GM18499 (cell line): ENCODE results near the gene PVALEF.

ENCODE experiments used
- ATAC-seq: cut with Tn5 transposase; IDR thresholded peaks from one replicate; pipeline ENCODE4 v1.9.1; 2021; ENCODE audit warnings: moderate number of reproducible peaks; ENCODE audit not compliant: insufficient read depth, unreplicated experiment

Gene PVALEF

GRCh38 chr17:81179861-81180260 lies 14.6 kb downstream of the PVALEF start:
- no peak for ATAC-seq

GRCh38 chr17:81180836-81181810 lies 15.8 kb downstream of the PVALEF start:
- no peak for ATAC-seq

- ATAC-seq, result no peak
Observed at GRCh38 chr17:81181811-81182185, 16.5 kb downstream of the PVALEF start.

- no peak for ATAC-seq
Observed at GRCh38 chr17:81182596-81182995, 17.3 kb downstream of the PVALEF start.

- no peak for ATAC-seq
Observed at GRCh38 chr17:81183316-81183715, 18.0 kb downstream of the PVALEF start.

GRCh38 chr17:81183807-81184206 lies 18.5 kb downstream of the PVALEF start:
- ATAC-seq, result no peak

GRCh38 chr17:81184555-81184954 lies 19.2 kb downstream of the PVALEF start:
- ATAC-seq, result no peak

- no peak for ATAC-seq
Observed at GRCh38 chr17:81186203-81186602, 20.9 kb downstream of the PVALEF start.

- ATAC-seq, result no peak
Observed at GRCh38 chr17:81187120-81187519, 21.8 kb downstream of the PVALEF start.

- no peak for ATAC-seq
Observed at GRCh38 chr17:81187586-81188490, 22.5 kb downstream of the PVALEF start.

GRCh38 chr17:81188491-81188840 lies 23.2 kb downstream of the PVALEF start:
- no peak for ATAC-seq

- ATAC-seq, result no peak
Observed at GRCh38 chr17:81189016-81189415, 23.7 kb downstream of the PVALEF start.

- no peak for ATAC-seq
Observed at GRCh38 chr17:81189670-81190530, 24.6 kb downstream of the PVALEF start.

GRCh38 chr17:81190591-81190990 lies 25.3 kb downstream of the PVALEF start:
- ATAC-seq, result no peak

- no peak for ATAC-seq
Observed at GRCh38 chr17:81191116-81191515, 25.8 kb downstream of the PVALEF start.

GRCh38 chr17:81191646-81192045 lies 26.3 kb downstream of the PVALEF start:
- ATAC-seq, result no peak

- ATAC-seq, result no peak
Observed at GRCh38 chr17:81192386-81193050, 27.2 kb downstream of the PVALEF start.

- no peak for ATAC-seq
Observed at GRCh38 chr17:81193051-81193410, 27.7 kb downstream of the PVALEF start.

GRCh38 chr17:81193470-81194224 lies 28.3 kb downstream of the PVALEF start:
- ATAC-seq, result no peak
